GM06990 (cell line): Measurements from ENCODE around the gene UFD1.

Experiments
- DNase-seq: peaks from one replicate; pipeline ENCODE4 v3.0.0-alpha.2; 2011; ENCODE audit not compliant: insufficient read length; ENCODE audit errors: extremely low read depth
- H3K27me3 ChIP-seq: replicated peaks from 2 replicates; pipeline ENCODE4 v1.6.0; 2011; ENCODE audit warnings: low read length; ENCODE audit not compliant: control insufficient read depth, insufficient read depth
- H3K36me3 ChIP-seq: 2 replicates; pipeline ENCODE4 v1.5.1; 2011; ENCODE audit warnings: low read length; ENCODE audit not compliant: control insufficient read depth, insufficient read depth
- H3K4me3 ChIP-seq: replicated peaks from 2 replicates; pipeline ENCODE4 v1.5.1; 2011; ENCODE audit warnings: low read depth, mild to moderate bottlenecking, control low read depth, low read length
- TF ChIP-seq, protein P1 (sequence below): IDR thresholded peaks from 2 replicates; pipeline ENCODE4 v1.5.1; 2011; ENCODE audit warnings: low read length, control low read depth, mild to moderate bottlenecking, inconsistent platforms; ENCODE audit not compliant: insufficient read depth, poor library complexity, severe bottlenecking

The UFD1 gene

DNA sequence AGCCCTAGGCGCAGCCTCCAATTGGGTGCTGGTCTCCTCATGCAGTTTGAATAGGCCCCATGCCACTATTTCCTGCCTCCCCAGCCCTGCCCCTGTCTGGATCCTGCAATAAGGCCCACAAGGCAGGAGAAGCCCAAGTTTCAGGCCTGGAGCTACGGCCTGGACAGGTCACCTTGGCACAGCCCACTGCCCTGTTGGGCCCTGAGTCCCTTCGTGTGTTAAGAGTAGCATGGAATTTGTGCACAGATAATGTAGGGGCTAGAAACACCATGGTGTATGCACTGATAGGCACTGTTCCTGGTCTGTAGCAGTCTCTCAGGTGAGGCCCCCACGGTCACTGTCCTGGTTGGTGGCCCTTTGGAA is 20.9 kb upstream of the UFD1 start:
- TF ChIP-seq, protein P1, sequence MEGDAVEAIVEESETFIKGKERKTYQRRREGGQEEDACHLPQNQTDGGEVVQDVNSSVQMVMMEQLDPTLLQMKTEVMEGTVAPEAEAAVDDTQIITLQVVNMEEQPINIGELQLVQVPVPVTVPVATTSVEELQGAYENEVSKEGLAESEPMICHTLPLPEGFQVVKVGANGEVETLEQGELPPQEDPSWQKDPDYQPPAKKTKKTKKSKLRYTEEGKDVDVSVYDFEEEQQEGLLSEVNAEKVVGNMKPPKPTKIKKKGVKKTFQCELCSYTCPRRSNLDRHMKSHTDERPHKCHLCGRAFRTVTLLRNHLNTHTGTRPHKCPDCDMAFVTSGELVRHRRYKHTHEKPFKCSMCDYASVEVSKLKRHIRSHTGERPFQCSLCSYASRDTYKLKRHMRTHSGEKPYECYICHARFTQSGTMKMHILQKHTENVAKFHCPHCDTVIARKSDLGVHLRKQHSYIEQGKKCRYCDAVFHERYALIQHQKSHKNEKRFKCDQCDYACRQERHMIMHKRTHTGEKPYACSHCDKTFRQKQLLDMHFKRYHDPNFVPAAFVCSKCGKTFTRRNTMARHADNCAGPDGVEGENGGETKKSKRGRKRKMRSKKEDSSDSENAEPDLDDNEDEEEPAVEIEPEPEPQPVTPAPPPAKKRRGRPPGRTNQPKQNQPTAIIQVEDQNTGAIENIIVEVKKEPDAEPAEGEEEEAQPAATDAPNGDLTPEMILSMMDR, result no peak
- DNase-seq, result no peak
- Histone ChIP-seq H3K27me3 (no peaks in the 10 kb centered on the region), H3K36me3 (peaks cover 13% of the 10 kb centered on the region), H3K4me3 (no peak overlapping the region)

DNA sequence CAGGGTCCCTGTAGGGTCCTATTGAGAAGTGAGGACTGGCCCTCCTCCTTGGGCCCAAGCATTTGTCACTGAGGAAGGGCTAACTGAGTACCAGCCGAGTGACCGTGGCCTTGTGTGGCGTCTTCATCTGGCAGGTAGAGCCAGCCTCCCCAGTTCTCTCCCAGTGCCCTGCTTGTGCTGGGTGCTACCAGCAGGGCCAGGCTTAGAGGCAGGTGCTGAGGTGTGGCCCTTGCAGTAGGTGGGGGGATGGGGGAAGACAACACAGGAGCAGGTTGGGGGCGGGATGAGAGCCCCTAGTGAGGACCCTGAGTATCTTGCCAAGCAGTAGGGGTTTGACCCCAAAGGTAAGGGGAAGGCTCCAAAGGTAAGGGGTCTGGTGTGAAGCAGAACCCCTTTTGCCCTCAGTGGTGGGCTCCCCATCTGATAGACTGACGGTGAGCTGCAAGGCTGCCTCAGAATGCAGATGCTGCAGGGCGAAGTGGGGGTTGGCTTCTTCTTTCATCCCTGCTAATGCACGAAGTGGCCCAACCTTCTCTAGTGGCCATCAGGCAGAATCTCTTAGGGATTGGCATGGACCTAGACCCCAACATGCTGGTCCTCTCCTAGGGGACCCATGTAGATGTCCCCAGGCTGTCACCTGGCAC is 20.4 kb upstream of the UFD1 start:
- Histone ChIP-seq H3K4me3 (no peak overlapping the region), H3K36me3 (peaks cover 13% of the 10 kb centered on the region), H3K27me3 (no peaks in the 10 kb centered on the region)
- no peak for DNase-seq
- TF ChIP-seq, protein P1, result no peak

DNA sequence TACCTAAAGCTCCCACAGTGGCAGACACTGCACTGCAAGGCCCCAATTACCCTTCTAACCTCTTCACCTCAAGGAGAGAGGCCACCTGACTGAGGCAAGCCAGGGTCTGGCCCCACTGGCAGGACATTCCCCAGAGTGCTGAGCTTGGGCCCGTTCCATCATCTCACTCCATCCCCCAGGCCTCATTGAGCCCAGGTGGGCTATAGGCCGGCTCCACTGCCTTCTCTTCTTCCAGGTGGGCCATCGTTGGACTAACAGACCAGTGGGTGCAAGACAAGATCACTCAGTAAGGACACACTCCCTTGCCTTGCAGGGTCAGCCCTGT is 19.8 kb upstream of the UFD1 start:
- H3K36me3 ChIP-seq, result peaks cover 18% of the 10 kb centered on the region
- no peak overlapping the region for H3K4me3 ChIP-seq
- DNase-seq, result no peak
- no peaks in the 10 kb centered on the region for H3K27me3 ChIP-seq
- TF ChIP-seq, protein P1, result no peak

DNA sequence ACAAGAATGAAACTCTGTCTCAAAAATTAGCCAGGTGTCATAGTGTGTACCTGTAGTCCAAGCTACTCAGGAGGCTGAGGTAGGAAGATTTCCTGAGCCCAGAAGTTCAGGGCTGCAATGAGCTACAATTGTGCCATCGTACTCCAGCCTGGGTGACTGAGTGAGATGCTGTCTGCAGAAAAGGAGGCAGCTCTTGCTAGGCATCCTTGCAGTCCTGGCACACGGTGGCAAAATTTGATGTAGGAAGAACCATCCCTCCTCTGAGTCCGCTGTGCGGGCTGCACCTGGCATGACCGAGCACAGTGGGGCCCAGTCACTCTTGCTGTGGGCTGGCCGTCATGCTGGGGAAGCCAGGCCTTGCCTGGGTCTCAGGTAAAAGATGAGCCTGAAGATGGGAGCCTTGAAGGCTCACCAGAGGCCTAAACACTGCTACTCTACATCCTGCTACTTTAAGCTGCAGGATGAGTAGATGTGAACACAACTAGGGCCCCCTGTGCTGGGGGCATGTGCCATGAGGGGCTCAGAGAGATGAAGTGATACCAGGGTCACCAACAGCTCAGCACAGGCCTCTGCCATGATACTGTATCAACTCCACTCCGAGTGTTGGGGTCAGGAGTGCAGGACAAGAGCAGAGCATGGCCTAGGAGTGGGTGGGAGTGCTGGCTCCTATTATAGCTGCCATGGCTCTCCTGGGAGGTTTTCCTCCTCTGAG is 19.3 kb upstream of the UFD1 start:
- TF ChIP-seq, protein P1, result no peak
- Histone ChIP-seq H3K27me3 (no peaks in the 10 kb centered on the region), H3K4me3 (no peak overlapping the region), H3K36me3 (peaks cover 18% of the 10 kb centered on the region)
- no peak for DNase-seq

DNA sequence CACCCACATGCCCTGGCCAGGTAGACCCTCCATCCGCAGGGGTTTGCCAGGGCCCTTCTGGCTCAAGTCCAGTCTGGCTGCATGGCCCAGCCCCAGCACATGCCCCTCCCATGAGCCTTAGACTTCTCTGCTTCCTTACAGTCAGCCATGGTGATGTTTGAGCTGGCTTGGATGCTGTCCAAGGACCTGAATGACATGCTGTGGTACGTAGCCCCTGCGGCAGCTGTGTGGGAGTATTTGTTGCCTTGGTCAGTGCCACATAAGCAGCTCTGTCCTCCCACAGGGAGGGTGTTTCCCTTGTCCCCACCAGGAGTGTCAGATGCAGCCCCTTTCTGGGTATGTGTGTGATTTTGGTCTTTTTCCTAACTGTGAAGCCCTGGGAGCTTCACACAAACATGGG is 18.3 kb upstream of the UFD1 start:
- H3K27me3 ChIP-seq, result no peaks in the 10 kb centered on the region
- H3K4me3 ChIP-seq, result no peak overlapping the region
- DNase-seq, result no peak
- TF ChIP-seq, protein P1, result no peak
- H3K36me3 ChIP-seq, result peaks cover 18% of the 10 kb centered on the region

DNA sequence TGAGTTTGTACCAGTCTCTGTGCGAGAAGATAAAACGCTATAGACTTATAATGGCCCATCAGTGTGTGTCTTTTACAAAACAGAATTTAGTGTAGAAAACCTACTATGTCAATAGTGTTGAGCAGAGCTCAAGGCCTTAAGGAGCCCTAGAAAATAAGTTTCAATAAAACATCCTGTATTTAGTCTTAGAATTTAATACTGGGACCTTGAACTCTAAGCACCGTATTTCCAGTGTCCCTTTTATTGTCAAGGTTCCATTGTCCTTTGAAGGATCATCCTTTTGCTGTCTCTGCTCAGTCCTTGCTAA is 17.3 kb upstream of the UFD1 start:
- TF ChIP-seq, protein P1, result no peak
- Histone ChIP-seq H3K4me3 (no peak overlapping the region), H3K27me3 (no peaks in the 10 kb centered on the region), H3K36me3 (peaks cover 18% of the 10 kb centered on the region)
- no peak for DNase-seq
